ENCODE data around the gene TMEM100. TPM values are rescaled to one million over a fixed set of nuclear protein-coding genes. Genes with fewer than 3 reads are reported as not detected.

The TMEM100 gene
- total RNA-seq, 4 donors from 2014 or later, result 2.5 to 12.9 (median 6.4) TPM

GRCh38 chr17:55745258-55745657 is 22.6 kb upstream of the TMEM100 start:
- Histone ChIP-seq H3K9me3 (no peaks in the 10 kb centered on the region), H3K4me1 (no peaks in the 10 kb centered on the region), H3K27me3 (no peaks in the 10 kb centered on the region), H3K36me3 (no peaks in the 10 kb centered on the region), H3K27ac (no peak overlapping the region), H3K4me3 (replicated peaks in 1 of 3) (no peak overlapping the region)
- no peak for TF ChIP-seq POLR2A (IDR thresholded peaks at IDR 0.05)
- TF ChIP-seq CTCF (IDR thresholded peaks at IDR 0.05), result no peak
- WGBS, 2 donors, result 98 to 100% methylated on average over 1 of the region's 1 CpG
- intact Hi-C loops (cut with DNase I), result no loop called here
- no peak for DNase-seq

- intact Hi-C loops (cut with DNase I), result no loop called here
- no peaks in the 10 kb centered on the region for H3K9me3 ChIP-seq
- peak; percentile 61 to 65 for DNase-seq
- no peak overlapping the region for H3K27ac ChIP-seq
- WGBS, 2 donors, result 35 to 40% methylated on average over 3 of the region's 3 CpGs
- no peaks in the 10 kb centered on the region for H3K4me1 ChIP-seq
- H3K4me3 ChIP-seq (replicated peaks in 1 of 3), result no peak overlapping the region
- H3K36me3 ChIP-seq, result no peaks in the 10 kb centered on the region
- H3K27me3 ChIP-seq, result no peaks in the 10 kb centered on the region
- TF ChIP-seq CTCF (IDR thresholded peaks at IDR 0.05) (no peak), POLR2A (IDR thresholded peaks at IDR 0.05) (no peak)
These were observed 20.5 kb upstream of the TMEM100 start for GRCh38 chr17:55743103-55743679.

GRCh38 chr17:55742272-55743102 is 19.8 kb upstream of the TMEM100 start:
- WGBS, 2 donors, result 74 to 79% methylated on average over 12 of the region's 12 CpGs

GRCh38 chr17:55741356-55741700 is 18.7 kb upstream of the TMEM100 start:
- H3K9me3 ChIP-seq, result no peaks in the 10 kb centered on the region
- 93 to 95% methylated on average over 3 of the region's 3 CpGs for WGBS, 2 donors
- no peaks in the 10 kb centered on the region for H3K27me3 ChIP-seq
- H3K27ac ChIP-seq, result no peak overlapping the region
- no peaks in the 10 kb centered on the region for H3K4me1 ChIP-seq
- no peaks in the 10 kb centered on the region for H3K36me3 ChIP-seq
- intact Hi-C loops (cut with DNase I), result no loop called here
- H3K4me3 ChIP-seq (replicated peaks in 1 of 3), result no peak overlapping the region
- TF ChIP-seq POLR2A (IDR thresholded peaks at IDR 0.05) (no peak), CTCF (IDR thresholded peaks at IDR 0.05) (no peak)
- DNase-seq, result no peak

More at GRCh38 chr17:55742272-55743102, 19.8 kb upstream of the TMEM100 start:
- H3K27ac ChIP-seq, result no peak overlapping the region
- TF ChIP-seq POLR2A (IDR thresholded peaks at IDR 0.05) (no peak), CTCF (IDR thresholded peaks at IDR 0.05) (no peak)
- intact Hi-C loops (cut with DNase I), result no loop called here
- no peaks in the 10 kb centered on the region for H3K4me1 ChIP-seq
- DNase-seq, result no peak
- H3K9me3 ChIP-seq, result no peaks in the 10 kb centered on the region
- H3K36me3 ChIP-seq, result no peaks in the 10 kb centered on the region
- H3K27me3 ChIP-seq, result no peaks in the 10 kb centered on the region
- H3K4me3 ChIP-seq (replicated peaks in 1 of 3), result no peak overlapping the region
